Measurements from ENCODE around the gene NME9. TPM values are rescaled to one million over a fixed set of nuclear protein-coding genes. Genes with fewer than 3 reads are reported as not detected.

The NME9 gene
- total RNA-seq, 1 experiment from 2014 or later, result not detected

DNA sequence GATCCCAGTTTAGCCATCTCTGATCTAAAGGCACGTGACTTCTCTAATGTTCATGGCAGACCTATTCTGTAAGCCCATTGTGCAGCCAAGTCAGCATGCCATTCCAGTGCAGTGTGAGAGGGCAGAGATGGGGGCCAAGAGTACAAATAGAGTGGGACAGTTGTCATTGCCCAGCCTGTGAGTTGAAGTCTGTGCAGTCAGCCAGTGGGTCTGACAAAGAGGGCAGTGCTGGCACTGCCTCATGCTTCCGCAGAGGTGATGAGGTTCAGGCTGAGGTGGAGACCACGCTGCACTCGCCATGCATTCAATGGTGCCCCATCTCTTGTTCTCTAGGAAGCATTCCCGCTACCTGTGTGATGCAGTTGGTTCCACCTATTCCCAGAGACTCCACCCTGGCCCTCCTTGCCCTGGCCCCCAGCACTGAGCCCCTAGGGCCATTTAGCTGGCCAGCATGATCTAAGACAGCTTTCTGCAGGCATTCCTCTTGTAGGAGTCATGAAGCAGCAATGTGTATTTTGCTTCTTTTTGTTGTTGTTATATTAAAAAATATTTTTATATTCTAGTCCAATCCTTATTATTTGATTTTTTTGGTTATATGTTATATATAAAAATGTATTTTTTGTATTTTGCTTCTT is 22.4 kb upstream of the NME9 start:
- Histone ChIP-seq H3K4me2 (ENCODE audit: insufficient read depth, insufficient read length, low read length) (no peak overlapping the region), H3K4ac (ENCODE audit: low read depth, low read length) (no peak overlapping the region), H3K27me3 (ENCODE audit: insufficient read depth, low read length) (no peaks in the 10 kb centered on the region), H2BK120ac (ENCODE audit: low read depth, low read length, poor library complexity, severe bottlenecking) (no peak overlapping the region), H3K4me1 (ENCODE audit: insufficient read depth, low read length) (no peaks in the 10 kb centered on the region), H3K9ac (ENCODE audit: extremely low read depth, insufficient read length, low read length) (no peak overlapping the region), H4K8ac (replicated peaks; ENCODE audit: insufficient read length, low read depth, low read length) (no peak overlapping the region), H3K14ac (ENCODE audit: insufficient read depth, low read length) (no peak overlapping the region; the same call in 1 of the 2 replicates), H2BK12ac (ENCODE audit: insufficient read length, low read depth, low read length) (no peak overlapping the region), H4K5ac (ENCODE audit: insufficient read length, low read depth, low read length) (no peak overlapping the region), H3T11ph (ENCODE audit: low read length) (no peak overlapping the region), H2BK15ac (ENCODE audit: low read depth, low read length) (no peak overlapping the region), H4K91ac (ENCODE audit: insufficient read length, low read depth, low read length) (no peak overlapping the region), H2BK5ac (ENCODE audit: insufficient read length, low read length) (no peak overlapping the region), H3K27ac (ENCODE audit: insufficient read length, low read depth, low read length) (no peak overlapping the region), H3K23me2 (ENCODE audit: insufficient read length, low read depth, low read length, poor library complexity, severe bottlenecking) (peaks cover 9% of the 10 kb centered on the region), H2AK5ac (ENCODE audit: insufficient read length, low read length) (no peak overlapping the region), H3K79me1 (ENCODE audit: insufficient read depth, low read depth, low read length, poor library complexity, severe bottlenecking) (no peaks in the 10 kb centered on the region), H3K79me2 (ENCODE audit: insufficient read depth, low read length) (no peaks in the 10 kb centered on the region), H2BK20ac (ENCODE audit: low read depth, low read length, poor library complexity, severe bottlenecking) (no peak overlapping the region), H3K18ac (ENCODE audit: insufficient read length, low read depth, low read length) (no peak overlapping the region), H2AFZ (ENCODE audit: low read length) (no peak overlapping the region), H4K20me1 (ENCODE audit: control insufficient read depth, insufficient read depth, insufficient read length) (no peaks in the 10 kb centered on the region), H3K23ac (ENCODE audit: insufficient read length, low read depth, low read length) (no peak overlapping the region), H3K56ac (ENCODE audit: insufficient read length, low read depth, low read length) (no peak overlapping the region), H3K9me3 (ENCODE audit: control insufficient read depth, low read depth, low read length) (no peaks in the 10 kb centered on the region)
- no peak for DNase-seq
- no CpG with 5 or more reads among the region's 5 CpGs for WGBS (ENCODE audit: extremely low coverage, insufficient read length, low lambda C conversion rate)
- peaks cover 21% of the 10 kb centered on the region in 2 experiments for H3K4me1 Mint-ChIP-seq
- no peak for TF ChIP-seq CTCF (conservative IDR thresholded peaks at IDR 0.05)
- peaks cover 0 to 2% of the 10 kb centered on the region in 2 experiments; a peak in 2 of 5 replicates for H3K9me3 Mint-ChIP-seq
- H3K27ac Mint-ChIP-seq, result no peak overlapping the region
- H3K36me3 Mint-ChIP-seq (ENCODE audit: insufficient read depth in 1 of 3, low read depth in 3 of 3), result no peaks in the 10 kb centered on the region; a peak in 1 of 7 replicates
- H3K27me3 Mint-ChIP-seq (ENCODE audit: low read depth), result peaks cover 14% of the 10 kb centered on the region
- no peak overlapping the region for H3K4me3 Mint-ChIP-seq
